OCI-M2 (cell line): Measurements from ENCODE around the gene NR5A1.

ENCODE experiments used
- DNase-seq: peaks from one replicate; lab custom pipeline; 2025; ENCODE audit not compliant: unreplicated experiment; lab: John Stamatoyannopoulos, UW

NR5A1 gene

GRCh38 chr9:124485201-124485600 lies 22.0 kb downstream of the NR5A1 start:
- no peak for DNase-seq

- DNase-seq: no peak
Measured at GRCh38 chr9:124483481-124483880, 23.7 kb downstream of the NR5A1 start.

- no peak for DNase-seq
Measured at GRCh38 chr9:124482431-124483031, 24.7 kb downstream of the NR5A1 start.

- DNase-seq: no peak
Measured at GRCh38 chr9:124481115-124481514, 26.1 kb downstream of the NR5A1 start.

- DNase-seq: no peak
Measured at GRCh38 chr9:124480621-124480981, 26.6 kb downstream of the NR5A1 start.

GRCh38 chr9:124479947-124480620 lies 27.1 kb downstream of the NR5A1 start:
- no peak for DNase-seq

GRCh38 chr9:124479371-124479770 lies 27.8 kb downstream of the NR5A1 start:
- DNase-seq: no peak

GRCh38 chr9:124478354-124478753 lies 28.8 kb downstream of the NR5A1 start:
- DNase-seq: no peak

- no peak for DNase-seq
Measured at GRCh38 chr9:124477648-124478285, 29.4 kb downstream of the NR5A1 start.

GRCh38 chr9:124477211-124477647 lies 30.0 kb downstream of the NR5A1 start:
- DNase-seq: no peak

- DNase-seq: no peak
Measured at GRCh38 chr9:124475868-124476690, 31.1 kb downstream of the NR5A1 start.

- no peak for DNase-seq
Measured at GRCh38 chr9:124475158-124475867, 31.9 kb downstream of the NR5A1 start.

GRCh38 chr9:124474151-124474550 lies 33.0 kb downstream of the NR5A1 start:
- DNase-seq: no peak

GRCh38 chr9:124473310-124473709 lies 33.9 kb downstream of the NR5A1 start:
- DNase-seq: no peak

- no peak for DNase-seq
Measured at GRCh38 chr9:124472770-124473169, 34.4 kb downstream of the NR5A1 start.

- no peak for DNase-seq
Measured at GRCh38 chr9:124471761-124472160, 35.4 kb downstream of the NR5A1 start.

- DNase-seq: no peak
Measured at GRCh38 chr9:124470726-124471125, 36.5 kb downstream of the NR5A1 start.

GRCh38 chr9:124470306-124470705 lies 36.9 kb downstream of the NR5A1 start:
- no peak for DNase-seq

GRCh38 chr9:124469011-124469832 lies 38.0 kb downstream of the NR5A1 start:
- no peak for DNase-seq
